ENCODE measurements around the gene LAMA1.
"Not testable (repeated sequence)": the region's sequence is repeated elsewhere in the genome, so short reads cannot be mapped to it uniquely, and the experiment has no call there.

Gene LAMA1

DNA sequence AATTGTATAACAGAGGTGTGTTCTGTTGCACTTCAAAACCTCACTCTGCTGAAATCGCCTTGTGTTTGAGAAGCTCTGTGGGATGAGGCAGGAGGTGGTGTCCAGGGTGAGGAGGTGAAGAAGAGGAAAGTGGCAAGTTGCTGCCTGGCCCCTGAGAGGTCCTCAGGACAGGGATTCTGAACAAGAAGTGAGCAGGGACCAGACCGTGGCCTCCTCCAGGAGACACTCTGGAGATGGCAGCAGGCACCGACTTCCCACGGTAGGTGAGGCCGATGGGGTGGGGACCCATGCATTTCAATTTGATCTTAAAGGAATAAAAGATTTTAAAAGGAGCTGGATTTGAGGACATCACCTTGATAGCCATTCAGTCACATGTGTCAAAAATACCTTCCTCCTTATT lies 37.5 kb upstream of the LAMA1 start:
- TF ChIP-seq, protein P1, sequence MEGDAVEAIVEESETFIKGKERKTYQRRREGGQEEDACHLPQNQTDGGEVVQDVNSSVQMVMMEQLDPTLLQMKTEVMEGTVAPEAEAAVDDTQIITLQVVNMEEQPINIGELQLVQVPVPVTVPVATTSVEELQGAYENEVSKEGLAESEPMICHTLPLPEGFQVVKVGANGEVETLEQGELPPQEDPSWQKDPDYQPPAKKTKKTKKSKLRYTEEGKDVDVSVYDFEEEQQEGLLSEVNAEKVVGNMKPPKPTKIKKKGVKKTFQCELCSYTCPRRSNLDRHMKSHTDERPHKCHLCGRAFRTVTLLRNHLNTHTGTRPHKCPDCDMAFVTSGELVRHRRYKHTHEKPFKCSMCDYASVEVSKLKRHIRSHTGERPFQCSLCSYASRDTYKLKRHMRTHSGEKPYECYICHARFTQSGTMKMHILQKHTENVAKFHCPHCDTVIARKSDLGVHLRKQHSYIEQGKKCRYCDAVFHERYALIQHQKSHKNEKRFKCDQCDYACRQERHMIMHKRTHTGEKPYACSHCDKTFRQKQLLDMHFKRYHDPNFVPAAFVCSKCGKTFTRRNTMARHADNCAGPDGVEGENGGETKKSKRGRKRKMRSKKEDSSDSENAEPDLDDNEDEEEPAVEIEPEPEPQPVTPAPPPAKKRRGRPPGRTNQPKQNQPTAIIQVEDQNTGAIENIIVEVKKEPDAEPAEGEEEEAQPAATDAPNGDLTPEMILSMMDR (conservative IDR thresholded peaks at IDR 0.05; ENCODE audit: low read depth, low read length): no peak
- no peak overlapping the region for H3K4me3 ChIP-seq (ENCODE audit: low read depth, low read length)
- DNase-seq (ENCODE audit: low read depth): no peak

DNA sequence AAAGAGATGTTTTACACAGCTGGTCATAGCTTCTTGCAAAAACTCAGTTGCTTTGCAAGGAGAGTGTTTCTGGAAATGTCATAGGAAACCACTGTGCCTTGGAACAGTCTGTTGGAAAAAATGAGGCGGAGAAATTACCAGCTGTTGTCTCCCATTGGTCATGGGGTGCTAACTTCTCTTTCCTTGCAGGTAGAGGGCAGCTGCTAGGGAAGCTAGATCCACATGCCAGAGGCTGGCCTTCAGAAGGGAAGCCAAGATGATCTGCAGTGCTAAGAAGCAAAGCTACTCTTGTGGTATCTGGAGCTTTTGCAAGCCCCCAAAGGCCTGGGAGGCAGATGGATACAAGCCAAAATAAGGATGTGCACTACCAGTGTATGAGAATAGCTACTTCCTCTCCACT lies 34.8 kb upstream of the LAMA1 start:
- TF ChIP-seq, protein P1 (conservative IDR thresholded peaks at IDR 0.05; ENCODE audit: low read depth, low read length): no peak
- H3K4me3 ChIP-seq (ENCODE audit: low read depth, low read length): no peak overlapping the region
- no peak for DNase-seq (ENCODE audit: low read depth)

DNA sequence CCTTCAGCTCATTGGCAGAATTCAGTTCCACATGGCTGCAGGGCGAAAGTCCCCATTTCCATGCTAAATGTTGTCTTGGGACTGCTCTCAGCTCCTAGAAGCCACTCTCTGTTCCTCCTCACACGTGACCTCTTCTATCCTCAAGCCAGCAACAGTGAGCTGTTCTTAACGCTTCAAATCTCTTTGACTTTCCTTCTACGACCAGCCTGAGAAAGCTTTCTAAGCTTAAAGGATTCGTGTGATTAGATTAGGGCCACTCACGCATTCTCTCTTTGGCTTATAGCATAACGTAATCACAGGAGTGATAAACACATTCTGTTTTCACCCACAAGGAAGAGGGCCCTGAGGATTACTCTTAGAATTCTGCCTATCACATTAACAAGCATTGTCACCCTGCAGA lies 29.8 kb upstream of the LAMA1 start:
- no peak for DNase-seq (ENCODE audit: low read depth)
- TF ChIP-seq, protein P1 (conservative IDR thresholded peaks at IDR 0.05; ENCODE audit: low read depth, low read length): no peak

DNA sequence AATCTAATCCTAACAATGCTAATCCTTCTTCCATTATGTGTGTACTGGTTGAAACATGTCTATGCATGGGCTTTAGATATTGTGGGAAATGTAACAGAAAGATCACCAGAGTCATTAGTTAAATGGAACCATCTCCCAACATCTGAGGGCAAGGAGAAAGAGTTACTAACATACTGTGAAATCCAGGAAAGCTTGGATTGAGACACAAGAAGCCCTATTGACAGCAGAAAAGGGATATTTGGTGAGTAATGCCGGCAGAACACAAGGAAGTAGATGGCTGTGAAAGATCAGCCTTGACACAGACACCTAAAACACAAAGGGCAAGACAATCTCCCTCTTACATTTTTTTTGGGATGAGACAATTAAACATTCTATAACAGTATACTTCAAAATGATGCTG lies 28.5 kb upstream of the LAMA1 start:
- no peak overlapping the region for H3K4me3 ChIP-seq (ENCODE audit: low read depth, low read length)
- TF ChIP-seq, protein P1 (conservative IDR thresholded peaks at IDR 0.05; ENCODE audit: low read depth, low read length): no peak
- DNase-seq (ENCODE audit: low read depth): no peak

More for the DNA sequence above, 29.8 kb upstream of the LAMA1 start:
- H3K4me3 ChIP-seq (ENCODE audit: low read depth, low read length): no peak overlapping the region

DNA sequence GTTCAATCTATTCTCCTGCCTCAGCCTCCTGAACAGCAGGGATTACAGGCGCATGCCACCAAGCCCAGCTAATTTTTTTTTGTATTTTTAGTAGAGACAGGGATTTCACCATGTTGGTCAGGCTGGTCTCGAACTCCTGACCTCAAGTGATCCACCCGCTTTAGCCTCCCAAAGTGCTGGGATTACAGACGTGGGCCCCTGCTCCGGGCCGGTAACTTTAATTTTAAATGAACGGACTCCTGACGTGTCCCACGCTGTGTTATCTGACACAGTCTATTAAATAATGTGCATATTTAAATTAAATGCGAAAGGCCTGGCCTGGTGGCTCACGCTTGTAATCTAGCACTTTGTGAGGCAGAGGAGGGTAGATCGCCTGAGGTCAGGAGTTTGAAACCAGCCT lies 27.3 kb upstream of the LAMA1 start:
- not testable (repeated sequence) for DNase-seq (ENCODE audit: low read depth); H3K4me3 ChIP-seq (ENCODE audit: low read depth, low read length)

DNA sequence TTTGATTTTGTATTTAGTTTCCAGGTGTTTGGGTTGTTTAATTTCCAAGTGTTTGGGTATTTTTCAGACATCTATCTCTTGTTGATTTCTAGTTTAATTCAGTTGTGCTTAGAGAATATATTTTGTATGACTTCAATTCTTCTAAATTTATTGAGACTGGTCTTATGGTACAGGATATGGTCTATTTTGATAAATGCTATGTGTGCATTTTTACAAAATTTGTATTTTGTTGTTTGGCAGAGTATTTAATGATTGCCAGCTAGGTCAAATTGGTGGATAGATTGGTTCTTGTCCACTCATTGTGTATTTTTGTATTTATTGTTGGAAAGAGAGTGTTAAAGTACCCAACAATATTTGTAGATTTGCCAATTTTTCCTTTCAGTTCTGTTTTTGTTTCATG lies 23.7 kb upstream of the LAMA1 start:
- no peak overlapping the region for H3K4me3 ChIP-seq (ENCODE audit: low read depth, low read length)
- TF ChIP-seq, protein P1 (conservative IDR thresholded peaks at IDR 0.05; ENCODE audit: low read depth, low read length): no peak
- no peak for DNase-seq (ENCODE audit: low read depth)

DNA sequence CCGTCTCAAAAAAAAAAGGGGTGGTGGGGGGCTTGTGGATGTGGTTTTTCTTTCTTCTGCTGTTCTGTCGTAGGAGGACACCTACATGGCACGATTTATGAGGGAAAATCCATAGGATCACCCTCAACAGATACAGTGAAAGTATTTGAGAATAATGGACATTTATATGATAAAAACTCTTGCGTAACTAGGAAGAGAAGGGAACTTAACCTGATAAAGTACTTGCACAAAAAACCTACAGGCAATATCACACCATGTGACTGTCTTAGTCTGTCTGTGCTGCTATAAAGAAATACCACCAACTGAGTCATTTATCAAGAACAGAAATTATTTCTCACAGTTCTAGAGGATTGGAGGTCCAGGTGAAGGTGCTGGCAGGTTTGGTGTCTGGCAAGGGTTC lies 21.8 kb upstream of the LAMA1 start:
- H3K4me3 ChIP-seq (ENCODE audit: low read depth, low read length): no peak overlapping the region
- TF ChIP-seq, protein P1 (conservative IDR thresholded peaks at IDR 0.05; ENCODE audit: low read depth, low read length): no peak
- DNase-seq (ENCODE audit: low read depth): no peak

DNA sequence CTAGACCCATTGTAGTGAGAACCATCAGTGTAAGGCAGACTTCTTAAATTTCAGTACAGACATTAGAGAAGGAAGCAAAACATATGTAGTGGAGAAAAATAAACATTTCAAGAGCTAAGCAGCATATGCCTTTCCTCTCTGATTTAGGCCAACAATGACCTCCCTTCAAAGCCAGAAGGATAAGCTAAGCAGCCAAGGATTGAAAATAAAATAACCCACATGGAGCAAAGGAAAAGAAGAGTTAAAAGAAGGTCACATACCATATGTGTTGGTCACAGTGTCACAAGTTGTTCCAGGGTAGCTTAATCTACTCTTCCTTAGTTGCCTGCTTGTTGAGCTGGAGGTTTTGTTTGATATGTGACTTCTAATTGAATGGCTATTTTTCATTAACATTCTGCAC lies 15.6 kb upstream of the LAMA1 start:
- DNase-seq (ENCODE audit: low read depth): peak; percentile 68
- TF ChIP-seq, protein P1 (conservative IDR thresholded peaks at IDR 0.05; ENCODE audit: low read depth, low read length): no peak
- no peak overlapping the region for H3K4me3 ChIP-seq (ENCODE audit: low read depth, low read length)

All from choroid plexus epithelial cell (primary cell).